ENCODE results near the gene SPSB4. TPM values are rescaled to one million over a fixed set of nuclear protein-coding genes. Genes with fewer than 3 reads are reported as not detected.

Gene SPSB4
- total RNA-seq, 1 experiment from 2014 or later: 0.05 TPM

DNA sequence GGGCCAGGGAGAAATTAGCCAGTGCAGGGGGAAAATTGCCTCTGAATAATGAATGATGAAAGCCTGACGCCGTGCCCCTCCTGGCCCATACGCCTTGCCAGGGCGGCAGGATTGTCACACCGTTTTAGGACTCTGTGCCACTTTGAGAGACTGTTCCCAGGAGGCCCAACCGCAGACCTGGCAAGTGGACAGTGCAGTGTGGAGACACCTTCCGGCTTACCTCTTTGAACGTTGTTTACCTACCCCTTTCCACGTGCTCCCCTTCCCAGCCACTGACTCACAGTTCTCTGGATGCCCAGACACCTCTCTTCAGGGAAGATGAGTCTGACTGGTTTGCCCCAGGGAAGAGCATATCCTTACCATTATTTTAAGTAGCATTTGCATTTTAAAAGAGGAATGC is 96.5 kb downstream of the SPSB4 start:
- no peaks in the 10 kb centered on the region for H3K4me1 ChIP-seq (ENCODE audit: control insufficient read depth, insufficient read depth, low read length)
- BruUV-seq (replicated peaks): no TSS peak
- no peaks in the 10 kb centered on the region for H3K36me3 ChIP-seq (ENCODE audit: control insufficient read depth, insufficient read depth, low read length)
- H3K4me3 ChIP-seq (ENCODE audit: low read depth in 2 of 2, low read length in 2 of 2): no peak overlapping the region
- ATAC-seq: peak; percentile 20; the same call in 1 of the 2 replicates
- peaks cover 6% of the 10 kb centered on the region; the same call in 1 of the 2 replicates for H3K9me3 ChIP-seq (ENCODE audit: control insufficient read depth, insufficient read depth, low read depth, low read length)
- no peak overlapping the region for H3K27ac ChIP-seq (ENCODE audit: low read length)
- in situ Hi-C loops (cut with HindIII; ENCODE audit: low pct_unique_long_range_greater_than_20kb, low sequenced_read_pairs): no loop called here
- DNase-seq (ENCODE audit: low read depth, low spot score): no peak
- H3K27me3 ChIP-seq (ENCODE audit: control insufficient read depth, insufficient read depth, low read length): no peaks in the 10 kb centered on the region; the same call in 1 of the 2 replicates
- ChIA-PET CTCF (no interaction called here), POLR2A (no interaction called here)
- intact Hi-C loops (cut with micrococcal nuclease; ENCODE audit: unreplicated experiment): no loop called here
- TF ChIP-seq REST (IDR thresholded peaks at IDR 0.05; ENCODE audit: insufficient read depth in 1 of 2, low read depth in 2 of 2, low read length in 1 of 2) (no peak), CTCF (IDR thresholded peaks at IDR 0.05) (no peak), SIN3A (IDR thresholded peaks at IDR 0.05; ENCODE audit: borderline replicate concordance, insufficient read depth, low read depth, low read length) (no peak), TCF7L2 (IDR thresholded peaks at IDR 0.05; ENCODE audit: low read depth, low read length) (no peak), POLR2AphosphoS5 (IDR thresholded peaks at IDR 0.05; ENCODE audit: low read depth, low read length) (no peak)

DNA sequence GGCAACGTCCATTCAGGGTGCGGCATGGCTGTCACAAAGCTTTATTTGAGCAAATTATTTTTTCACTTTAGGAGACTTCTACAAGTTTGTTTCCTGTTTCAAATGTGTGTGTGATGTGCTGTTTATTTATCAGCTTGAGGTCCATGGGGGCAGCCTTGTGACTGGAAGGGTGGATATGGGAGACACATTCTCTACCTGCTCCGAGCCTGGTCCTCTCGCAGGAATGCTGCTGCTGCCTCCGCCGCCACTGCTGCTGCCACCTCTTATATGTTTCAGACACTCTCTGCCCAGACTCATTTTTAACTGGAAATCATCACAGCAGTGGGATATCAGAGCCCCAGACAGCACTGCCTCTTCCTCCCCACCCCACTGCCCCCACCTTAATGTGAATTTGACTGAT is 97.0 kb downstream of the SPSB4 start:
- no peak overlapping the region for H3K27ac ChIP-seq (ENCODE audit: low read length)
- intact Hi-C loops (cut with micrococcal nuclease; ENCODE audit: unreplicated experiment): no loop called here
- in situ Hi-C loops (cut with HindIII; ENCODE audit: low pct_unique_long_range_greater_than_20kb, low sequenced_read_pairs): no loop called here
- H3K36me3 ChIP-seq (ENCODE audit: control insufficient read depth, insufficient read depth, low read length): no peaks in the 10 kb centered on the region
- BruUV-seq (replicated peaks): no TSS peak
- H3K4me1 ChIP-seq (ENCODE audit: control insufficient read depth, insufficient read depth, low read length): no peaks in the 10 kb centered on the region
- ATAC-seq: no peak
- H3K4me3 ChIP-seq (ENCODE audit: low read depth in 2 of 2, low read length in 2 of 2): no peak overlapping the region
- no peak for TF ChIP-seq POLR2AphosphoS5 (IDR thresholded peaks at IDR 0.05; ENCODE audit: low read depth, low read length)
- no peak for TF ChIP-seq TCF7L2 (IDR thresholded peaks at IDR 0.05; ENCODE audit: low read depth, low read length)
- TF ChIP-seq SIN3A (IDR thresholded peaks at IDR 0.05; ENCODE audit: borderline replicate concordance, insufficient read depth, low read depth, low read length): no peak
- no peak for TF ChIP-seq REST (IDR thresholded peaks at IDR 0.05; ENCODE audit: insufficient read depth in 1 of 2, low read depth in 2 of 2, low read length in 1 of 2)
- TF ChIP-seq CTCF (IDR thresholded peaks at IDR 0.05): no peak
- ChIA-PET POLR2A (no interaction called here), CTCF (no interaction called here)
- peaks cover 6% of the 10 kb centered on the region; the same call in 1 of the 2 replicates for H3K9me3 ChIP-seq (ENCODE audit: control insufficient read depth, insufficient read depth, low read depth, low read length)
- H3K27me3 ChIP-seq (ENCODE audit: control insufficient read depth, insufficient read depth, low read length): no peaks in the 10 kb centered on the region; the same call in 1 of the 2 replicates
- no peak for DNase-seq (ENCODE audit: low read depth, low spot score)
